Glutamatergic neuron (in vitro differentiated cells): ENCODE results near the gene METTL25B. TPM values are rescaled to one million over a fixed set of nuclear protein-coding genes. Genes with fewer than 3 reads are reported as not detected.

Source experiments
- DNase-seq: peaks from one replicate; pipeline ENCODE4 v3.0.0; 2022
- H3K27ac Mint-ChIP-seq: one replicate; pipeline ENCODE4 v1.8.0; 2020; ENCODE audit warnings: mild to moderate bottlenecking, mixed read lengths, inconsistent platforms; ENCODE audit not compliant: unreplicated experiment
- H3K27me3 Mint-ChIP-seq: one replicate; pipeline ENCODE4 v1.8.0; 2020; ENCODE audit warnings: mild to moderate bottlenecking, moderate library complexity, mixed read lengths, inconsistent platforms; ENCODE audit not compliant: unreplicated experiment
- H3K36me3 Mint-ChIP-seq: one replicate; pipeline ENCODE4 v1.8.0; 2020; ENCODE audit warnings: mild to moderate bottlenecking, mixed read lengths, inconsistent platforms; ENCODE audit not compliant: unreplicated experiment
- H3K4me1 Mint-ChIP-seq: one replicate; pipeline ENCODE4 v1.8.0; 2020; ENCODE audit warnings: mild to moderate bottlenecking, low read depth, mixed read lengths, inconsistent platforms; ENCODE audit not compliant: unreplicated experiment
- H3K4me3 Mint-ChIP-seq: one replicate; pipeline ENCODE4 v1.8.0; 2020; ENCODE audit warnings: mild to moderate bottlenecking, mixed read lengths, inconsistent platforms; ENCODE audit not compliant: unreplicated experiment
- H3K9me3 Mint-ChIP-seq: one replicate; pipeline ENCODE4 v1.8.0; 2020; ENCODE audit warnings: mild to moderate bottlenecking, moderate library complexity, mixed read lengths, inconsistent platforms; ENCODE audit not compliant: unreplicated experiment
- total RNA-seq: library from RNA; stranded (reverse); fragmentation: NEBNext Ultra II Directional; extraction: Animal tissue kit (Norgen Biotek cat#: 25700); gene quantifications from one replicate; pipeline ENCODE4 v1.2.1, GENCODE V29; 2021; ENCODE audit not compliant: unreplicated experiment
- TF ChIP-seq, protein P1 (sequence below): fragments of 200-600 bp; sonication (generic); IDR thresholded peaks from one replicate; pipeline ENCODE4 v1.5.0; 2021; ENCODE audit not compliant: partially characterized antibody, unreplicated experiment

The METTL25B gene
- total RNA-seq, 1 donor from 2014 or later, result 27.1 TPM

DNA sequence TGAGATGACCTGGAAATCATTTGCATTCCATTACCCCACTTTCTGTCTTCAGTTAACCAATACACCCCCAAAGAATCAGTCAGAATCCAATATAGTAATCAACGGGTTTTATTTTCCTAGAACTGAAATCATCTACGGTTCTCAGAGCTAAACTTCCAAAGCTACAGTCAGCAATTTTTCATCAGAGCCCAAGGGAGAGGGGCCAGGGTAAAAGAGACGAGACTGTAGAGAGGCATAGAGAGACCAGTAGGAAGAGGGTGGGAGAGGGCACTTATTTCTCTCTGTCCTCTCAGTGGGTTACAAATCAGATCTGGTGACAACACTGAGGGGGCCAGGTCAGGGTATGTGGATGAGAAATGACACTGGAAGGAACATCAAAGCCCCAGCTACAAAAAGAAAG lies 13.7 kb downstream of the METTL25B start:
- TF ChIP-seq, protein P1, sequence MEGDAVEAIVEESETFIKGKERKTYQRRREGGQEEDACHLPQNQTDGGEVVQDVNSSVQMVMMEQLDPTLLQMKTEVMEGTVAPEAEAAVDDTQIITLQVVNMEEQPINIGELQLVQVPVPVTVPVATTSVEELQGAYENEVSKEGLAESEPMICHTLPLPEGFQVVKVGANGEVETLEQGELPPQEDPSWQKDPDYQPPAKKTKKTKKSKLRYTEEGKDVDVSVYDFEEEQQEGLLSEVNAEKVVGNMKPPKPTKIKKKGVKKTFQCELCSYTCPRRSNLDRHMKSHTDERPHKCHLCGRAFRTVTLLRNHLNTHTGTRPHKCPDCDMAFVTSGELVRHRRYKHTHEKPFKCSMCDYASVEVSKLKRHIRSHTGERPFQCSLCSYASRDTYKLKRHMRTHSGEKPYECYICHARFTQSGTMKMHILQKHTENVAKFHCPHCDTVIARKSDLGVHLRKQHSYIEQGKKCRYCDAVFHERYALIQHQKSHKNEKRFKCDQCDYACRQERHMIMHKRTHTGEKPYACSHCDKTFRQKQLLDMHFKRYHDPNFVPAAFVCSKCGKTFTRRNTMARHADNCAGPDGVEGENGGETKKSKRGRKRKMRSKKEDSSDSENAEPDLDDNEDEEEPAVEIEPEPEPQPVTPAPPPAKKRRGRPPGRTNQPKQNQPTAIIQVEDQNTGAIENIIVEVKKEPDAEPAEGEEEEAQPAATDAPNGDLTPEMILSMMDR, result no peak
- Mint-ChIP-seq H3K4me3 (peak overlapping the region; percentile 42), H3K9me3 (peaks cover 10% of the 10 kb centered on the region), H3K27ac (peak overlapping the region; percentile 62), H3K27me3 (peaks cover 8% of the 10 kb centered on the region), H3K4me1 (peaks cover 17% of the 10 kb centered on the region), H3K36me3 (no peaks in the 10 kb centered on the region)
- DNase-seq, result no peak

DNA sequence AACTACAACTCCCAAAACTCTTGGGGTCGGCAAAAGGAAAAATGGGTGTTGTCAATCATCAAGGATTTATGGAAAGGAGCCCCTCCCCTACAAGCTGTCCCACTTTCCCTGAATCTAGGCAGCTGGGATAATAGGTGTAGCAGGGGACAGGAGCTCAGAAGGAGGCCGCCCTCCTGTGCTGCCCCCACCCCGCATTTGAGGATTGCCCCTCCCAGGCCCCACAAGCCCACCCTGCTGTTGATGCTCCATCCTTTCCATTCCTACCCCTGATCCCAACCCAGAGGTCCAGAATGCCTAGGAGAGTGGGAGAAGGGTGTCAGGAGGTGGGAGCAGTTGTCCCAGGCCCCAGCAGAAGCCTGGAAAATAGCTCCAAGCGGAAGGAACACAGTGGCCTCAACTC lies 14.5 kb downstream of the METTL25B start:
- peaks cover 21% of the 10 kb centered on the region for H3K4me1 Mint-ChIP-seq
- peaks cover 8% of the 10 kb centered on the region for H3K27me3 Mint-ChIP-seq
- no peak overlapping the region for H3K27ac Mint-ChIP-seq
- H3K9me3 Mint-ChIP-seq, result peaks cover 10% of the 10 kb centered on the region
- H3K36me3 Mint-ChIP-seq, result no peaks in the 10 kb centered on the region
- no peak overlapping the region for H3K4me3 Mint-ChIP-seq
- TF ChIP-seq, protein P1, result no peak
- no peak for DNase-seq

DNA sequence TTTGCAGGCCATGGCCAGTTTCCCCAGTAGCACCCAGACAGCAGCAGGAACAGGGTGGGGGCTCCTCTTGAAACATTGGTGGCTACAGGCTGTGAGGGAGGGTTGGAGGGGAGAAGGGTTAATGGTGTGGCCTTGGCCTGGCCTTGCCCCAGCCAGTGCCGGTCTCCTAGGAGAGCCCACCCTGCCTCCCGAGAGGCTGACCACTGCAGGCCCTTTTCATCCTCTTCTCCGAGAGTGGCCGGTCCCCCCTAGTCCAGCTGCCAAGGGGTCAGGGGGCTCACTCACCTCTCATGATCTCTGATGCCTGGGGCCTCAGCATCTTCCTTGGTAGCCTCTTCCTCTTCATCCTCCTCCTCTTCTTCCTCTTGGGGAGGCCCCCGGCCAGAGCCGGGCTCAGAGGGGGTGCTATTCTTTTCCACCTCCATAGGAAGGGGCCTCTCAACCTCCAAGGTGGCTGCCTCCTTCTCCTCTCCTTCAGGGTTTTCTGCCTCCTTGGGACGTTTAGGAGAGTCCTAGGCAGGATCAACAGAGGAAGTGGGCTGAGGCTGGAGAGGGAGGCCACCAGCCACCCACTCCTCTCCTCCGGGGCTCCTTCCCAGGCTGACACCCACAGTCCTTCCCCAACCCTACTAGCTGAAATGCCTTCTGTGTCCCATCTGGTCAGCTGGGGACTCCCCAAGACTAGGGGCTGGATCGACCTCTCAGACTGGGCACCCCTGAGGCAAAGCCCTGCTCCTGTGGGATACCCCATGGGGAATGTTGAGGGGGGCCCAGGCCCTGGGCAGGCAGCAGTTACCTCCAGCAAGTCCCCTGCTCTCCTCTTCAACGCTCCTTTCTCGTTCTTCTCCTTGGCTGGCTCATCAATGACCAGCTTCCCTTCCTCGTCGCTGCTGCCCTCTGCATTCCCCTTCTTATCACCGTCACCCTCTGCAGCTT lies 15.4 kb downstream of the METTL25B start:
- H3K4me1 Mint-ChIP-seq, result peaks cover 29% of the 10 kb centered on the region
- no peaks in the 10 kb centered on the region for H3K36me3 Mint-ChIP-seq
- no peak overlapping the region for H3K4me3 Mint-ChIP-seq
- TF ChIP-seq, protein P1, result no peak
- no peak overlapping the region for H3K27ac Mint-ChIP-seq
- H3K27me3 Mint-ChIP-seq, result peaks cover 11% of the 10 kb centered on the region
- no peak for DNase-seq
- peaks cover 10% of the 10 kb centered on the region for H3K9me3 Mint-ChIP-seq

DNA sequence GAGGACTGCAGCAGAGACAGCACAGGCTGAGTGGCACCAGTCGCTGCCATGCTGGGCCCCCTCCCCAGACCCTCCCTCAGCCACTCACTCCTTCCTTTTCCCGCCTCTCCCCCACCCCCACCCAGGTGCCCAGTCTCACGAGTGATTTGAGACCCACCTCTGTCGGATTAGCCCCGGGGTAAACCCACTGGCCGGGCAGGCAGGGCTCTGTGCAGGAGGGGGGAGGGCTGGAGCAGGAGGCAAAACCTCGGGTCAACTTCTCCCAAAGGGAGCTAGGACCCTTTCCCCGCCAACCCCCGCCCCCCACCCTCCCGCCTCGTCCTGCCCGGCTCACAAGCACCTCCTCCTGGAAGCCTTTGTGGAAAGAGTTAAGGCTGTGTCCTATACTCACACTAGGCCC lies 16.1 kb downstream of the METTL25B start:
- Mint-ChIP-seq H3K9me3 (peaks cover 10% of the 10 kb centered on the region), H3K27ac (no peak overlapping the region), H3K4me1 (peaks cover 34% of the 10 kb centered on the region), H3K27me3 (peaks cover 11% of the 10 kb centered on the region), H3K4me3 (no peak overlapping the region), H3K36me3 (no peaks in the 10 kb centered on the region)
- no peak for DNase-seq
- TF ChIP-seq, protein P1, result no peak

DNA sequence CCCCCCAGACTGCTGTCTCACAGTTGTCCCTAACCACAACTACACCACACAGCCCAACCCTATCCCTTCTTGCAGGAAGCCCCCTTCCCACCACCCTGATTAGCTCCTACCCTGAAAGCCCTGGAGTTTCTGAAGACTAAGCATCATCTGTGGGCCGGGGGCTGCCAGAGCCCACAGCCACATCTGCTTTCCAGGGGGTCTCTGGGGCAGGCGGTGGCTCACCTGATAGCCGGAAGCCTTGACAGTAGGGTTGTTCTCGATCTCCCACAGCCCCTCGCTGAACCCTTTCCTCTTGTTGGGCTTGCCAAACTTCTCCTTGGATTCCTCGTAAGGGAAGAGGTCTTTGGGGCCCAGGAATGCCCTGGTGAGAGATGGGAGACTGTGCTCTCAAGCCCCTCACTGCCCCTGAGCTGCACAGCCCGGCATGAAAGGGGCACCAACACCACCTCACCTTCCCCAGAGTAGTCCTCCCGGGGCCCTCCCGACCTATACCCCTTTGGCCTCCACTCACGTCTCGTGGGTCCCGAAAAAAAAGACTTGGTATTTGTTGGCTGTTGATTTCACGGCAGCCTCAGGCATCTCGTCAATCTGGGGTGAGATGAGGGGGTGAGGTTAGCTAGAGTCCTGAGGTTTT lies 16.6 kb downstream of the METTL25B start:
- H3K36me3 Mint-ChIP-seq, result no peaks in the 10 kb centered on the region
- no peak overlapping the region for H3K4me3 Mint-ChIP-seq
- H3K4me1 Mint-ChIP-seq, result peaks cover 35% of the 10 kb centered on the region
- peaks cover 11% of the 10 kb centered on the region for H3K27me3 Mint-ChIP-seq
- H3K9me3 Mint-ChIP-seq, result peaks cover 10% of the 10 kb centered on the region
- H3K27ac Mint-ChIP-seq, result peak overlapping the region; percentile 68
- no peak for DNase-seq
- TF ChIP-seq, protein P1, result no peak
